ENCODE data around the gene ZBTB7C. TPM values are rescaled to one million over a fixed set of nuclear protein-coding genes. Genes with fewer than 3 reads are reported as not detected.

ZBTB7C gene
- total RNA-seq, 2 experiments from 2014 or later: not detected

- H3K36me3 ChIP-seq (ENCODE audit: insufficient read depth, low read length): no peaks in the 10 kb centered on the region
- H3K79me2 ChIP-seq (ENCODE audit: insufficient read depth, low read depth, low read length): no peaks in the 10 kb centered on the region
- H3K9me2 ChIP-seq (ENCODE audit: insufficient read depth, low read length): no peaks in the 10 kb centered on the region
- CTCF ChIA-PET (ENCODE audit: unreplicated experiment): no interaction called here
- no peak overlapping the region for H2AFZ ChIP-seq (ENCODE audit: low read length)
- H3K4me2 ChIP-seq (ENCODE audit: low read length): no peak overlapping the region
- H3K9me3 ChIP-seq (ENCODE audit: low read length): no peaks in the 10 kb centered on the region
- intact Hi-C loops (cut with micrococcal nuclease; ENCODE audit: unreplicated experiment): no loop called here
- H4K20me1 ChIP-seq (ENCODE audit: insufficient read depth, low read length): no peaks in the 10 kb centered on the region
- H3K4me1 ChIP-seq (ENCODE audit: insufficient read depth, low read length, poor library complexity, severe bottlenecking): no peaks in the 10 kb centered on the region
- TF ChIP-seq CTCF (conservative IDR thresholded peaks at IDR 0.05; ENCODE audit: low read length) (no peak), EZH2phosphoT487 (IDR thresholded peaks at IDR 0.05; ENCODE audit: borderline replicate concordance, low read depth, low read length) (no peak)
- BruUV-seq (replicated peaks): no TSS peak
- H3K27ac ChIP-seq (ENCODE audit: low read depth, low read length, poor library complexity, severe bottlenecking): no peak overlapping the region
- no peak for DNase-seq (ENCODE audit: low spot score)
- no peak overlapping the region for H3K4me3 ChIP-seq (ENCODE audit: low read depth, low read length, poor library complexity, severe bottlenecking)
- POLR2A ChIA-PET: no interaction called here
Measured at GRCh38 chr18:48000701-48001100, 408.5 kb downstream of the ZBTB7C start.

- Histone ChIP-seq H3K9me2 (ENCODE audit: insufficient read depth, low read length) (no peaks in the 10 kb centered on the region), H3K27ac (ENCODE audit: low read depth, low read length, poor library complexity, severe bottlenecking) (no peak overlapping the region), H2AFZ (ENCODE audit: low read length) (no peak overlapping the region), H3K36me3 (ENCODE audit: insufficient read depth, low read length) (no peaks in the 10 kb centered on the region), H3K4me1 (ENCODE audit: insufficient read depth, low read length, poor library complexity, severe bottlenecking) (no peaks in the 10 kb centered on the region), H3K4me2 (ENCODE audit: low read length) (no peak overlapping the region), H3K9me3 (ENCODE audit: low read length) (no peaks in the 10 kb centered on the region), H3K79me2 (ENCODE audit: insufficient read depth, low read depth, low read length) (no peaks in the 10 kb centered on the region), H4K20me1 (ENCODE audit: insufficient read depth, low read length) (no peaks in the 10 kb centered on the region), H3K4me3 (ENCODE audit: low read depth, low read length, poor library complexity, severe bottlenecking) (no peak overlapping the region)
- intact Hi-C loops (cut with micrococcal nuclease; ENCODE audit: unreplicated experiment): no loop called here
- BruUV-seq (replicated peaks): no TSS peak
- no peak for DNase-seq (ENCODE audit: low spot score)
- ChIA-PET CTCF (ENCODE audit: unreplicated experiment) (no interaction called here), POLR2A (no interaction called here)
- TF ChIP-seq EZH2phosphoT487 (IDR thresholded peaks at IDR 0.05; ENCODE audit: borderline replicate concordance, low read depth, low read length) (no peak), CTCF (conservative IDR thresholded peaks at IDR 0.05; ENCODE audit: low read length) (no peak)
Measured at GRCh38 chr18:47999801-48000248, 409.4 kb downstream of the ZBTB7C start.

GRCh38 chr18:47997338-47997780 lies 411.8 kb downstream of the ZBTB7C start:
- ChIA-PET POLR2A (no interaction called here), CTCF (ENCODE audit: unreplicated experiment) (interaction anchor here (0.8 kb wide), 1 partner anchor 26 kb away, joined by 3 read pairs; no protein-coding TSS in a partner anchor)
- H3K4me2 ChIP-seq (ENCODE audit: low read length): no peak overlapping the region
- no peak overlapping the region for H3K27ac ChIP-seq (ENCODE audit: low read depth, low read length, poor library complexity, severe bottlenecking)
- no peaks in the 10 kb centered on the region for H3K4me1 ChIP-seq (ENCODE audit: insufficient read depth, low read length, poor library complexity, severe bottlenecking)
- H3K36me3 ChIP-seq (ENCODE audit: insufficient read depth, low read length): no peaks in the 10 kb centered on the region
- intact Hi-C loops (cut with micrococcal nuclease; ENCODE audit: unreplicated experiment): no loop called here
- TF ChIP-seq CTCF (conservative IDR thresholded peaks at IDR 0.05; ENCODE audit: low read length) (peak; percentile 72), EZH2phosphoT487 (IDR thresholded peaks at IDR 0.05; ENCODE audit: borderline replicate concordance, low read depth, low read length) (no peak)
- no TSS peak for BruUV-seq (replicated peaks)
- H3K4me3 ChIP-seq (ENCODE audit: low read depth, low read length, poor library complexity, severe bottlenecking): no peak overlapping the region
- no peaks in the 10 kb centered on the region for H4K20me1 ChIP-seq (ENCODE audit: insufficient read depth, low read length)
- no peaks in the 10 kb centered on the region for H3K79me2 ChIP-seq (ENCODE audit: insufficient read depth, low read depth, low read length)
- H2AFZ ChIP-seq (ENCODE audit: low read length): no peak overlapping the region
- peak; percentile 6 for DNase-seq (ENCODE audit: low spot score)
- no peaks in the 10 kb centered on the region for H3K9me2 ChIP-seq (ENCODE audit: insufficient read depth, low read length)
- no peaks in the 10 kb centered on the region for H3K9me3 ChIP-seq (ENCODE audit: low read length)

Data from OCI-LY7 (cell line).